Lung microvascular endothelial cell (primary cell): ENCODE data around the gene WBP1. TPM values are rescaled to one million over a fixed set of nuclear protein-coding genes. Genes with fewer than 3 reads are reported as not detected.

Experiments used
- DNase-seq, 2 donors: peaks; one replicate each; pipeline versions ENCODE4 v3.0.0 to v3.0.0-alpha.2; 2010; ENCODE audit warnings: low read depth in 2 of 2
- total RNA-seq: library from RNA; depleted of rRNA; stranded (reverse); fragments of >200 nt; gene quantifications from 2 replicates; pipeline ENCODE4 v1.2.1, GENCODE V29; 2014

Gene WBP1
- total RNA-seq, 1 donor from 2014 or later: 47.6 TPM

DNA sequence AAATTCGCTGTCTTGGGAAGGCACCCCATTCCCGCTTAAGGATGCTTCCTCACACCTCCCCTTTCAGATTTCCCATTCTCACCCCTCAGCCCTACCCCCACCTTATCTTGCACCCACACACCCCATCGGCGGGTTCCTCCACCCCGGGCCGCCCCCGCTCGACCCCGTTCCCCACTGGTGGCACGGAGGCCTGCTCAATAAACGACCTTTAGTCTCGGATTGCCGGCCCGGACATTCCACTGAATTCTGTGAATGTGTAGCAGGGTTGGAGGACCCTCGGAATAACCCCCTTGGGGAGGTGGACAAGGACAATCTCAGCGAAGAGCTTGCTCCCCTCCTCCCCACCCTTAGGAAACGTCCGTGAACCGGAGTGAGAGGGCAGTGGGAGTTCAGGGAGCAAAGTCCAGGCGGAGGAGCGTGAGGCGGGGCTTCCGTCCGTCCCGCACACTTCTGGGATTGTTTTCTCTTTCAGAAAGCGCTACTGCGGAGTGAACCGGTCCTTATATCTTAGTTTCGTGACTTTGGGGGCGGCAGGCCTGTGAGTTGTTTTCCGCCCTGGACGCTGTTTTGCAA lies 44.0 kb downstream of the WBP1 start:
- peak in 1 of 2 donors; percentile 19 for DNase-seq

DNA sequence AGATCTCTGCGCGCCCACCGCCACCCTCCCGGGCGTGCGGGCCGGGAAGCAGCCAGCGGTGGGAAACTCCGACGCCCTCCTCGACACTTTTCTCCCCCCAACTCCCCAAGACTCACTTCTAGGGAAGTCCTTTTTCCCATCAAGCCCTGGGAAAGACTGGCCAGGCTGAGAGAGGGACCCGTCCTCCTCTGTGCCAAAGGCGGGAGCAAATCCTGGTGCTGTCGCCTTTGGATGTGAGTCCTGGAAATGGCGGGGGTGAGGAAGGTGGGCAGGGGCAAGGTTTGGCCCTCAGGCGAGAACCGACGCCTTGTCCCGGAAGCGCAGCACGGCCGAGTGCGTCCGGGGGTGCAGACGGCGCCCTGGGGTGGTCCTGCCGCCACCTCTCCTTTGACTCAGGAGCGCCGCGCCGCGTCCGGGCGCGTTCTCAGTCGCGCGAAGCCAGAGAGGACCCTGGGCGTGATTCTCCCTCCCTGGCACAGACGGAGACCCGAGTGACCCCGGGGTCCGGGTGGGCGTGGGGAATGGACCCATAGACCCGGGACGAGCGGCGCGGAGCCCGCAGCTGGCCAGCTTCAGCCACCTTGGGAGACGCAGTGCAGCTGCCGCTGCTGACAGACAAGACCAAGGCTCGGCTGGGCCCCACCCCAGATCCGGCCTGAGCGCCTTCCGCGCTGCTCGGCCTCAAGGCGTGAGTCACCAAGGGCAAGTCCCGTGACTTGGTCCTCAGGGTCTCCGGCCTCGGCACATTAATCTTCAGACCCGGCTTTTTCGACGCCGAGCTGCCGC lies 44.7 kb downstream of the WBP1 start:
- DNase-seq: peak; percentile 23 to 89

DNA sequence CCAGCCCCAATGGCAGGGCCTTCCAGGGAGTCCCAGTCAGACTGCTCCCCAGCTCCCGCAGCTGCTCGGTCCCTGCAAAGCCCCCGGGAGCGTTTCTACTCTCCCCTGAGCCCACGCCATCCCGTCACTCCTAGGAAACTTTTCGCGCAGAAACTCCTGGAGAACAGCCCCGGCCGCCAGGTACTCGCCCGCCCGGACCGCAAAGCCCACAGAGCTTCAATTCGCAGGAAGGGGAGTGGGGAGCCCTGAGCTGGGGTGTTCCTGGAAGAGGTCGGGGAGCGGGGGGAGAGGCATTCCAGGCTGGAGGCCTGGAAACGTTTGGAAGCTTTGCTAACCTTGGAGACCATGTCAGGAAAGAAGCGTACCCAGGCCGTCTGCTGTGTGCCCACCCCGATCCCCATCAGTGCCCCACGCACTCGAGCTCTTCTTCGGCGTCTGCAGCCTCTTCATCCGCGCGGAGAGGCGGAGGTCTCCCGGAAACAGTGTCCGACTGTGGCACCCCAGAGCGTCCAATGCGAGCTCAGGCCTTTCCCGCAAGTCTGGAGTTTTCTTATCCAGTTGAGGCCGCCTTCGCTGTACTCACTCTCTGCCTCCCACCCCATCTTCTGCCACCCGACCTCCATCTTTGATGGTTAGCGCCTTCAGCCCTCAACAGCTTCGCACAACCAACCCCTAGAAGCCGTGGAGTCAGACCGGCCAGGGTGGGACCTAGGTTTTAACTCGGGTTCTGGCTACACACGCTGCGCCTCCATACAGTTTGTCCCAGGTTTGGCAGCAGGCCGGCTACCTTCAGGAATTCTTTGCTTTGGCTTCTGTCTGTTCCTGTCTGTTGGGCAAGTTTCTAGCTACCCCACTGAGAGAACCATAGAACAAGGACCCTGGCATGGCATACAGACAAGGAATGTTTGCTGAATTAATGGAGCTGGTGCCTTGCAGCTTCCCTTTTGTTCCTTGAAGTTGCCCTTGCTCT lies 45.6 kb downstream of the WBP1 start:
- DNase-seq: no peak

DNA sequence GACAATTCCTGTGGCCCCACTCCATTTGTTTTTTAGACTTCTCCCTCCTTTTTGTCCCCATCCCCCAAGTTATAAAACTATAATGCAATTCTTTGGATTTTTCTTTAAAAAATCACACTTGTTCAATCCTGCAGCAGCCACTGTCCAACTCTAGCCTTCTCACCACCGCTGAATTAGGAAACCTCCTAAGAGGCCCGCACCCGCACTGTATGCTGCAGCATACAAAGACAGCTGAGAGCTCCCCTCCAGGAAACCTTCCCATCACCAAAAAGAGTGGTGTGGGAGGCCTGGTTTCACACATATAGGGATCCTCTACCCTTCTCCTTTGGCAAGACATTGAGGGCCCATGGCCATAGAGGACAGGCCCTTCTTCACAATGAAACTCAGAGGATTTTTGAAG lies 46.4 kb downstream of the WBP1 start:
- DNase-seq: no peak

DNA sequence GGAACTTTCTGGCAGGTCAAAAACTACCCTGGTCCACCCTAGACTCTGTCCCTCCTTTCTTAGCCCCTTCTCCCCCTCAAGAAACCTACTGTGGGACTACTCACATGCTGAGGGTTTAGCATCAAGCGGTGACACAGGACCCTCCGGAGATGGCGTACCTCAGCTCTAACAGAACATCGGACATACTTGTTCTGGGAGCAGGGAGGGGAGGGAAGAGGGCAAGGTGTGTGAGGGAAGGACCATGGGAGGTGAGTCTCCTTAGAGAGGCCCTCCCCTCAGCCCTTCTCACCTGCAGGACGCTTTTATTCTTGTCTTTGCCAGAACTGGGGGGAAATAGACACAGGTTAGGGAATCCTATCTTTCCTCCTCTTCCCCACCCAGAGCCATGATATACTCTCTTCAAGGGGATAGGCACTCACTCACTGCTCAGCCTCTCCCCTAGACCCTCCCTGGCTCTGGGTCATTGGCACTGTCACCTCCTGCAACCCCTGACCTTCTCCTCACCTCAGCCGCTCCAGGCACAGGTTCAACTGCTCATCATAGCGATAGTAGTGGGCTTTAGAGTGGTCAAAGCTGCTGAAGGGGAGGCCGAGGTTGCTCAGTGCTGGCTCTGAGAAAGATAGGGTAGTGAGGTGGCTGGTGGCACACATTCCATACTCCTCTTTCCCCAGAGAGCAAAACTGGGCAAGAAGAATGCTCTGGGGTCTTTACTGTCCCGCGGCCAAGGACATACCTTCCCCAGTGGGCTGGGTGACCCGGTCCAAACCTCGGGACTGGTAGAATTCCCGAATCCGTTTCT lies 47.4 kb downstream of the WBP1 start:
- no peak for DNase-seq

DNA sequence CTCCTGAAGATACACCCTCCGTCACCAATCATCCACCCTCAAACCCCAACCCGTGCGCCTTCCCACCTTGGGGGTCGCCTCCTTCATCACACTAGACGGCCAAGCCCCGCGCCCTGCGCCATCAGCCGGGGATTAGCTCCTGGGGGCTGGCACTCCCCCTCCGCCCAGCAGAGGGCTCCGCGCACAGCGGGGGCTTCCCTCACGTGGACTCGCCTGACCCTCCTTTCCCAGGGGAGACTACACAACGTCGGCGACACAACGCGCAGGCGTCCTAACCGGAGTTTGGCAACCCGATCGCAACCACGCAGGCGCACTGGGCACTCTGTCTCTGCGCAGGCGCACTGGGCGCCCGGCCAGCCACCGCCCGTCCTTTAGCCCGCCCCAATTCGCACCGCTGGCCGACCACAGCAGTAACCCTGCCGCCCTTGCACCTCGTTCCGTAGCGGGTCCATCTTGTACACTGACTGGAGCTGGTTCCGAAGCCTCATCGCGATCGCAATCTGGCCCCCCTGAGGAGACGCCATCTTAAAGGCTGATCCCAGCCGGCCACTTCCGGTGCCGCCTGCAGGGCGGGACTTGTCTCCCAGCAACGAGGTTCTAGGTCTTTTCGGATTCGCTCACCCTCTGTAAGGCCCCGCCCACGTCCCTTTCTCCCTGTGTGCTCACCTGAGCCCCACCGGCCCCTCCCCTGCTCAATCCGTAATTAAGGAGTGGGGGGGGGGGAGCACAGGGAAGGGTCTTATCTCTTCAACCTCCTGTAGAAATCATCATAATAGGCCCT lies 49.1 kb downstream of the WBP1 start, which contains the start of gene PCGF1:
PCGF1 (minus strand) TSS at position 551 of the 781 bp plus-strand sequence; CDS start at position 524, 27 bp downstream.
- peak; percentile 97 to 98 for DNase-seq

DNA sequence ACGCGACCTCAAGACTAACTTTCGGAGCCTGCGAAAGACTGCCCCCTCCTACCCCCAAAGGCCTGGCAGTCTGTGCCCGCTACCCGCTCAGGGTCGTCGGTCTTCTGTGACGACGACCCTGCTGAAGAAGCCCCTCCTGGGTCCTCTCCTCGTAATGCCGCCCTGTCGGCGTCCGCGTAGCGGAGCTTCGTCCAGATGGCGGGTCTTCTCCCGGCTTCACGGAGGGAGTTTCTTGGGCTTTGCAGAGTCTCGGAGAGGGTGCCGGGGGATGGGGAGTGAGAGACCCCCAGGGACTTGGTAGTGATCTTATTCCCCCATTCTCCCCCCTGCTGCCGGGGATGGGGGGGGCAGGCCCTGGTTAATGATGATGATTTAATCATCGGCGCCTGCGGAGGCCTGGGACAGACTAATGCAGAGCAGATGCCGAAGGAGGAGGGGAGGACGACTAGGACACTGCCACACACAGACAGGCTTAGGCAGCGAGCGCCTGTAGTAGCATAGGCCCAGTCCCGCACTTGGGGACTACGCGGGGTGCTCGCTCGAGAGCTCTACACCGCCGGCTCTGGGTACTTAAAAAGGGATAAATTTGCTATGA lies 49.8 kb downstream of the WBP1 start:
- DNase-seq: peak in 1 of 2 donors; percentile 24

DNA sequence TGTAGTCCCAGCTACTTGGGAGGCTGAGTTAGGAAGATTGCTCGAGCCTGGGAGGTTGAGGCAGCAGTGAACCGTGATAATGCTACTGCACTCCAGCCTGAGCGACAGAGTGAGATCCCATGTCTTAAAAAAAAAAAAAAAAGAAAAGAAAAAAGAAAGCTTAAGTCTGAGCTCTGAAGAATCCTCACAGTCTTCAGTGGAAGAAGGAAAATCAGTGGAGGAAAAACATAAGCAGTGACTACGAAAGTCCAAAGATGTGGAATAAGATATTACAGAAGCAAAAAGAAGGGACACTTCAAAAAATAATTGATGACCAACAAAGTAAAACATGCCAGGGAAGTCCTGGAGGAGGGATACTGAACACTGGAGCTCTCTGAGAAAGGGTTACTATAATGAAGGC lies 52.0 kb downstream of the WBP1 start:
- no peak for DNase-seq

Other genes starting within 250 kb of the WBP1 start
- gene SLC4A5, start 115.0 kb upstream of the WBP1 start, total RNA-seq: under 0.01 and 0.20 TPM in 2 replicates
- gene DCTN1, start 78.1 kb upstream of the WBP1 start, total RNA-seq: 95.2 and 117 TPM in 2 replicates
- under 0.01 TPM in 1 of 2 replicates, not detected in the other for gene C2orf81, start 36.8 kb upstream of the WBP1 start, total RNA-seq
- gene WDR54, start 36.7 kb upstream of the WBP1 start, total RNA-seq: 24.0 and 32.3 TPM in 2 replicates
- 11.8 and 28.4 TPM in 2 replicates for gene RTKN, start 16.5 kb upstream of the WBP1 start, total RNA-seq
- gene INO80B, start 3.4 kb upstream of the WBP1 start, total RNA-seq: 4.8 and 6.3 TPM in 2 replicates
- gene MOGS, start 6.9 kb downstream of the WBP1 start, total RNA-seq: 36.4 and 57.5 TPM in 2 replicates
- gene MRPL53, start 14.2 kb downstream of the WBP1 start, total RNA-seq: 28.5 and 39.9 TPM in 2 replicates
- 7.8 and 16.9 TPM in 2 replicates for gene CCDC142, start 24.6 kb downstream of the WBP1 start, total RNA-seq
- 5.0 and 5.4 TPM in 2 replicates for gene TTC31, start 24.6 kb downstream of the WBP1 start, total RNA-seq
- gene LBX2, start 41.2 kb downstream of the WBP1 start, total RNA-seq: 0.20 and 0.65 TPM in 2 replicates
- gene PCGF1, start 49.3 kb downstream of the WBP1 start, total RNA-seq: 7.0 and 8.3 TPM in 2 replicates
- not detected in 2 replicates for gene TLX2, start 56.0 kb downstream of the WBP1 start, total RNA-seq
- not detected in 2 replicates for gene DQX1, start 67.8 kb downstream of the WBP1 start, total RNA-seq
- 70.2 and 138 TPM in 2 replicates for gene AUP1, start 71.3 kb downstream of the WBP1 start, total RNA-seq
- gene HTRA2, start 71.5 kb downstream of the WBP1 start, total RNA-seq: 35.3 and 38.1 TPM in 2 replicates
- gene LOXL3, start 95.5 kb downstream of the WBP1 start, total RNA-seq: 0.65 and 1.2 TPM in 2 replicates
- 19.0 and 22.0 TPM in 2 replicates for gene DOK1, start 96.3 kb downstream of the WBP1 start, total RNA-seq
- gene M1AP, start 189.9 kb downstream of the WBP1 start, total RNA-seq: not detected in 2 replicates
- gene SEMA4F, start 195.8 kb downstream of the WBP1 start, total RNA-seq: 1.8 and 2.2 TPM in 2 replicates